Activated CD8-positive, alpha-beta memory T cell treated with anti-CD3 and anti-CD28 coated beads for 4 hours (primary cell): ENCODE measurements around the gene SPATA46.

ENCODE experiments used
- DNase-seq, 2 donors: peaks; one replicate each; pipeline ENCODE4 v3.0.0-alpha.2; 2020; ENCODE audit warnings: low read depth in 2 of 2

Gene SPATA46

DNA sequence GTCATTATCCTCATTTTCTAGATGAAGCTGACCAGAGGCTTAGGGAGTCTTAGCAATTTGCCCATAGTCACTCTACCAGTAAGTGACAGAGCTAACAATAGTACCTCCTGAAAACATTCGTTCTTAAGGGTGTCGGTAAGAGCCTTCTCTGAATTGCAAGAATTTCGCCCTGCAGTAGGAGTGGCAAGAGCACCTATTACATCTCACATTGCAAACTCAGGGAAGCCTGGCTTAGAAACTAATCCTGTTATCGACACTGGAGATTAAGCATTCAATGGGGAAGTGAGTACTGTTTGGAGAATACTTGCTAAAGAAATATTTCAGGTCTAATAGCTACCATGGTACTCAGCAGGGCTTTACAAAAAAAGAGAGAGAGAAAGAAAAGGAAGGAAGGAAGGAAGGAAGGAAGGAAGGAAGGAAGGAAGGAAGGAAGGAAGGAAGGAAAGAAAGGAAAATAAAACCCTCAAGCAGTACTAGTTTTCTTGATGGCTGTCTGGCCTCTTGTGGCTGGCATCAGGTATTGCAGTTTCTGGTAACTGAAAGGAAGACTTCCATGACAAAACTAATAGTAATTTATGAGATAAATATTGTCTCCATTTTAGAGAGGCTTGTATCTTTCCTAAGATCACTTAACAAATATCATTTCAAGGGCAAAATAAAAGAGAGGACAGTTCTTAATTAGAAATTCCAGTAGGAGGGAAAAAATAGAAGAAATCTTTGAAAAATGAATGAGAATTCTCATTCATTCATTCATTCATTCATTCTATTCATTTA lies 15.3 kb upstream of the SPATA46 start:
- DNase-seq, result no peak

DNA sequence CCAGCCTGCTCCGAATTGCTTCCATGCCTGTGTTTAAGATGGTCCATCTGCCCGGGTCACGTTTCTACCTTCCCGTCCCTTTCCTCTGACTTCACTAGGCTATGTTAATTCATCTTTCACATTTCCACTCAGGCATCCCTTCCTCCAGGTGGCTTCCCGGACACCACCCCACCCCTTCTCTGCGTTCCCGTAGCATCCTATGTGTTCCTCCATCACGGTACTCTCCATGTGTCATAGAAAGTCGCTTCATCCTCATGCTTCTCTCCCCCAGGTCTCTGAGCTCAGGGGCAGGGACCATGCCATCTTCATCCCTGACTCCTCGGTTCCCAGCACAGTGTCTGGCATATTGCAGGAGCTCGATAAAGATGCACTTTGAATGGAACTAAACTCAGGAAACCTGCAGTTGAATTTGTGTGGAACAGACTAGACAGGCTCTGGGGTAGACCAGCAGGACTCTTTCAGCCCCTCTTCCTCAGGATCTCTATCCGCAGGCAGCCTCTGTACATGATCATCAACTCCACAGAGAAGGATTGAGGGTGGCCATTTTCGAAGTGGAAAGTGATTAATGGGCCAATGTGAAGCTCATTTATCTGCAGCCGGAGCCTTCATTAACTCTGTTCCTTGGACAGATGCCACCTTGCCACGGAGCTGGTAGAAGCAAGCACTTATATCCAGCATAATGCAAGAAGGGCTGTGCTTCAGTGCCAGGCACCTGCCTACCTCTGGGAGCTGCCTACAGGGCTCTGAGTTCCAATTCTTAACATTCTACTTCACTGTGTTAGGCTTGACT lies 13.9 kb upstream of the SPATA46 start:
- no peak for DNase-seq

DNA sequence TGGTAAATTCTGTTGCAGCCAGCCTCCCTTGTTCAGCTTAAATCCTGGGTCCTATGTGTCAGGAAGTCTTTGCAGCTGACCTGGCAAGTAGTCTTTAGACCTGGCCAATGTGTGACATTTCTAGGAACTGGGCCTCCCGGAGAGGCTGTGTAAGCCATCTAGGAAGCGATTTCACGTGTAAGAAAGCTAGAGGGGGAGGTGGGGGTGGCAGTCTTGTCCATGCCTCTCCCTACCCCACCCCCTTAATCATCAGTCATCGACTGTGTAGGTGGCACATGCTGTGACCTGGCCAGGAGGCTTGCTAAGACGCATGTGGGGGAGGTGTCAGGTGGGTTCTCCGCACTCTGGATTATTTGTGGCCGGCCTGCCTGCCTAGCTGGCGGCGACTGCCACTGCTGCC lies 13.3 kb upstream of the SPATA46 start:
- no peak for DNase-seq

DNA sequence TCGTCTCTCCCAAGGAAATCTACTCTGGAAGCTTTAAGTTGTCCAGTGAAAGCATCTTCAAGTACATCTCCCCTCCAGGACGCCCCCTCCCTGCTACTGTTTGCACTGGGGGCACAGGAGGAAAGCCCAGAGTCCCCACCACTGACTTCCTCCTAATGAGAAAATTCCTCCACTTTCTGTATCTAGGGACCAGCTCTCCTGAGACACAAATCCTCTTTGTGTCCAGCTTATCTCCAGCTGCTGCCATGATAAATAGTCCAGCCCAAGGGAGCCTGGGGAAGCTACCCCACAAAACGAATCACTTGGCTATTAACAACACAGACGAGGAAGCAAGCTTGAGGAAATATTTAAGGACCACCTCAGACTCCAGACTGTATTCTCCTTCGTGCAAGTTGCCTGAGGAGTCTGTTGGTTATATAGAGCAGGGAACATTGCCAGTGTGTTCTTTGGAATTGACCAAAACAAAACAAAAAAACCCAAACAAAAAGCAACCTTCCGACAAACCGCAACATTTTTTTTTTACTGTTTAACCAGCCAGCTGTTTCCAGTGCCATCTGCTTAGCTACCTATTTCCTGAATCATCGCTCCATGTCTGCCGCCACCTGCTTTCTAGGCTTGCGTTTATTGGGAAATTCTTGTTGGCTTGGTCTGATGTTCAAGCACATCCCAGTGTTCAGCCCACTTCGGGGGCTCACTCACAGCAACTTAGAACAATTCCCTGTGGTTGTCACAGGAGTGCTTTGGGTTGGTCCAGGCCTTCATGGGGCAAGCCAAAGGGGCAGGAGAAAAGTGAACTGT lies 12.6 kb upstream of the SPATA46 start:
- no peak for DNase-seq

DNA sequence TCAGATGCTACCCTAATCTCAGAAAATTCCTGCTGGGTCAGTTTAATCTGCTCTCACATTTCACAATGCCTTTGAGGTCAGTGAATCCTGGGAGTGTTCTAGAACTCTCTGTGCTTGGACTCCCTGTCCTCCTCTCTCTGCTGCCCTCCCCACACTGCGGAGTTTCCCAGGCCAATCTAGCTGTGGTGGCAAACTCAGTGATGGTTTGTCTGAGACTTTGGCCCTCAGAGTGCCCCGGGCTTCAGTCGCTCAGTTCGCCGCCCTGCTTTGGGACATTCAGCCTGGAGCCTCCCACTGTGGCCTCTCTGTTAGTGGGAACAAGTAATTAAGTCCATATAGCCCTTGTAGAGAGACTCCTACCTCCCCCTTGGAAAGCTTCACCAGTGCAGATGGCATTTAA lies 12.0 kb upstream of the SPATA46 start:
- DNase-seq, result no peak

DNA sequence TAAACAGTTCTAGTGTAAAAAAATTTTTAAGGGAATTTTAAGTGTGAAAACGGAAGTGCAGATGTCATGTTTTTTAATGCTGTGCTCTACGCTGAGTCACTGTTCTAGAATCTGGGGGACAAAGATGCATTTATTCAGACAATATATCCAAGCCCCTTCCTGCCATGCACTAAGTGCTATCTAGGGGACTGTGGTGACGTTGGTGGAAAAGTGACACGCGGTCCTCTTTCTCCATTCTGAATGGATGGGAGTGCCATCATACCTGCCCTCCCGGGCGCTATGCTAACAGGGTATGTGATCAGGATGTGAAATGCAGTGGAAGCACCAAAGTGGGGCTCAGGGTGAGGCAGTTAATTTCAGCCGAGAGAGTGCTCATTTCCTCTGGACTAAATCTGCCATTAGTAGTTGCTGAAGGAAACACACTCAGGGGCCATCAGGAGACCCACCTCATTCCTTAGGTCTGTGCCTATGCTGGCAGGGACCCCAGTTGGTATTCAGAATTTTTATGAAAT lies 11.5 kb upstream of the SPATA46 start:
- no peak for DNase-seq

DNA sequence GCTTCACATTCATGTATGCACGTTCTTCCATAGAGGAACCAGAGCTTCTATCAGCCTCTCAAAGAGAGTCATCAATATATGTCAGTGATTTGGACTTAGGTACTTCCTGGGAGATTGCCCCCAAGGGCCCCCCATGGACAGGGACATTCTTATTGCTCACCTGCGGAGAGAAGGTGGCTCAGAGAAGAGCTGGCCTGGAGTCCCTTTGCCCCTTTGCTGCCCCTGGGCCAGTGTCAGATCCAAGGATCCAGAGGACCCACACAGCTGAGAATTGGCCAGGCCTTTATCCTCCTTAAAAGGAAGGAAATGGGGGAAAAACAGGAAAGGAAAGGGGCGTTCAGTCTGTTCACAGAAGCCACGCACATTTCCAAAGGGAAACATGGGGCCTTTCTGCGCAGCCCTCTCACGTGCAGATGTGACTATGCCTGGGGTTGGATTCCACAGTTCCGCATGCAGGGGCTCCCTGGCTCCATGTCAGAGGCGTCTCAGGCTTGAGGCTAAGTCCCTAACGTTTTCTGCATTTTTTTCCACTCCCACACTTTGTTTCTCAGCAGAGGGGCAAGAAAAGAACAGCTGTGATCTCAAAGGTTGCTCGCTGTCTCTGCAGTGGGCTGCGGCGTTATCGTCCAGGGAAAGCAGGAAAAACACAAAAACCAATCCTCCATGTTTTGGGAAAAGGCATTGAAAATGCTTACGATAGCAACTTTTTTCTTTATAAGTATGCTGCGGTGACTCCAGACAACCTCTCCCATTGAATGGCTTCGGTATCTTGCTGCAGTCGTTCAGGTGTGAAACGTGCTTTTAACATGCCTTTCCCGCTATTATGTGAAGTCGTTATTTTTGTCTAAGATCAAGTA lies 10.8 kb upstream of the SPATA46 start:
- DNase-seq, result no peak

DNA sequence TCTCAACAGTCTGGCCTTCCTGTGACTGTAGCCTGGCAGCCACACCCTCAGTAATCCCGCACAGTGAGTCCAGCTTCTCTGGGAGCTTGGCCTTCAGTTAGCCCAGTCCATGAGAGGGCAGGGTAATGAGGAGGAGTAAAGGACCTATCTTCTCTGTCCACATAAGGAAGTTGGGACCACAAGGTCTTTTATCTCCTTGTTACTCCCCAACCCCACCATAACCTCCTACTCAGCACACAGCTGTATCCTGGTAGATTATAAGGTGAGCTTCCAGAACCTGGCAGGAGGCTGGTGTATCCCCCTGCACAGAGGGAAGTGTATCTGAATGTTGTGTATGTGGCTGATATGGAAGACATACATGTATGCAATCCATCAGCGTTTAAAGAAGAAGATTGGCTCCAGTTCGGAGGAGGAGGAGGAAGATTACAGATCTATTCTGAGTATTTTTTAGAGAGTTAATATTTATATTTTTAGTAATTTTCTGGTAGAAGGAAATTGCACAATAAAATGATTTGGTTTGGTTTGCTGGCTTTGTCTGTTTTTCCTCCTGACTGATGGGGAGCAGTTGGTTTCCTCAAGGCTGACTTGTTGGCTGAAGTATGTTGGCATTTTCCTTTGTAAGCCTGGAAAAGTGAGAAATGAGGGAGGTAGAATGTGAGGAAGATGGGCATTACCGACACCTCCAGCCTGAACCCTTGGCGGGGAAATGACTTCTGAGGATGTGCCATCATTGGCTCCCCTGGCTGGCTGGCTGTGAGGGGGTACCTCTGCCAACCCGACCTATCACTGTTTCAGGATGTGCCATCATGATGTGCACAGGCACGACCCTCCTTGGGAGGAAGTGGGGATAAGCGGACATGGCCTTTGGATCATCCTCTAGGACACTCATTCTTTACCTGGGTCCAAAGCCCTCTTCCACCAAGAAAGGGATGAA lies 9.9 kb upstream of the SPATA46 start:
- DNase-seq, result no peak

DNA sequence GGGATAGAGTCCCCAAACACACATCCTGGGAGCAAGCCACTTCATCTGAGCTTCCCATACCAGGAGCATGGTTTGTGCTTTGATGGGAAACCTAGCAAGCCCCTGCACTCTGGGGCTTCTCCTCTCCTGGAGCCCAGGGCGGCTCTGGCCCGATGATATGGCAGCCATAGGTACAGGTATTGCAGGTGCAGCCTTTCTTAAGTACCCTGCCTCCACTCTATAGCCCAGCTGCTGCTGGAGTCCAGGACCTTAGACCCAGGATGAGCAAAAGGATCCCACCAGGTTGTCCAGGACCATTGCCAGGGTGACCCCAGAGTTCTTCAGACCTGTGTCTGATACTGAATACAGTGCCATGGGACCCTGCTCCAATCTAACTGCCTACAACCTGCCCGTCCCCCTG lies 9.0 kb upstream of the SPATA46 start:
- no peak for DNase-seq

DNA sequence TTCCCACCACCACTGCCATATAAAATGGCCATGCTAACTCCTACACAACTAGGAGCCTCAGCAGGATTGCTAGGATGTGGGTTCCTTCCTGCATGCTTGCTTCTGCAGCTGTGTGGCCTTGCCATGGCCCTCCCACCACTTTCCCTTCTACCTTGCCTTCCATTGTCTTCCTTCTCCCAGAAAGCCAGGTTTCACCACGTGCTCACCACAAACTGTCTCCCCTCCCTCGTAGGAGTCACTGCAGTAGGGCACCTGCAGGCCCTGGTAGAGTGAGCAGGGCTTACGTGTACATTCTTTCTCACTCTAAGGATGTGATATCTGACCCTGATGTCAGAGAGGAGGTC lies 8.6 kb upstream of the SPATA46 start:
- no peak for DNase-seq

DNA sequence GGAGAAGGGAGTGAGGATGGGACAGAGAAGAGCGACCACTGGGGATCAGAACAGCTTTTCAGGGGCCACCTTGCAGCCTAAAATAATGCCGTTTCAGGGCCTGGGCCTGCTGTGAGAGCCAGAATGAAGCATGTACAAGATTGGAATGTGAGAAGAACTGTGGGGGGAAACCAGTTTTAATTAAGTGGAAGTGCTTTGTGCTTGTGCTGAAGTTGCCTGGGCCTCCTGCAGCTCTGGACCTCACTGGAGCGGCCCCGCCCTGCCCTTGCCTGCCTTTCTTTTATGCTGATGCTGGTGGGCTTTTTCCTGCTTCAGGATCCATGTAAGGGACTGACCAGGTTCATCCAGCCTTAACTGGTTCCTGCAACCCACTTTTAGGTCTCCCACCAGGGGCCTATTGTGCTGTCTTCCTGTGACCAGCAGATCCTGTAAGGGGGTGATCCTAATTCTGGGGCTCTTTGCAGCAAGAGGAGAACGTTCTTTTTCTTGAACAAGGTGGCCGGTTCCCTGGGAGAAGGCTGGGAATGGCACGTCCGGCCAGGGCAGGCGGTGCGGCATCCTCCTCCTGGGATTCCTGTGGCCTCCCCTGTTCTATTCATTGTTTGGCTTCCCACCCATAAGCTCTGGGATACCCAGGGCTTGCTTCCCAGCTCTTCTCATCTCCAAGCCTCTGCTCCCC lies 8.1 kb upstream of the SPATA46 start:
- no peak for DNase-seq

DNA sequence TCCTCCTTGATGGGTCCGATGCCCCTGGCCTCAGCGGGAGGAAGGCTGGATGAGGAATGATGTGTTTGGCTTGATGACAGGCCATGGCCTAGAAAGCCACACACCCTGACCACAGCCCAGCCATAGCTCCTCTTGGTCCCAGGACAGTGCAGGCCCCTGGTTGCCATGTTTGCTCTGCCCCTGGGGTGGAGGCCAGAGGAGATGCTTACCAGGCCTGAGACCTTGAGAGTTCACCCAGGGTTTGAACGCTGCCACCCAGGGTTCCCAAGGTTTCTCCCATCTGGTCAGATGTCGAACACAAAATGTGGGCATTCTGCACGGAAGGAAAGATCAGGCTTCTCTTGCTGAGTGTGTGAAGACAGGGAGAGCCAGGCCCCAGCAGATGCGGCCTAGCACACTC lies 7.5 kb upstream of the SPATA46 start:
- no peak for DNase-seq

DNA sequence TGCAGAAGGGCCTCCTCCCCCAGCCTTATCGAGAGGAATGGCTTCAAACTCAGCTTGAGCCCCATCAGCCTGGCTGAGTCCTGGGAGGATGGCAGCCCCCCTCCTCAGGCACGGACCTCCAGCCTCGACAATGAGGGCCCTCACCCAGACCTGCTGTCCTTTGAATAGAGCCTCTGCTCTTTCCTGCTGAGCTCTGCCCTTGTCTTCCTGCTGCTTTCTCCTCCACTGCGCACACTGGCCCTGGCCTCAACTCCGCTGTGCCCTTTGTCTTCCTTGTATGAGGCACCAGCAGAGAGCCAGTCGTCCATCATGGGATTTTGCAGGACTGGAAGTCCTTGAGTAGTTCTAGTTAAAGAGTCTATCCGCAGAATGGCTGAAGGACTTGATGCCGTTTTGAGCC lies 6.9 kb upstream of the SPATA46 start:
- DNase-seq, result no peak

DNA sequence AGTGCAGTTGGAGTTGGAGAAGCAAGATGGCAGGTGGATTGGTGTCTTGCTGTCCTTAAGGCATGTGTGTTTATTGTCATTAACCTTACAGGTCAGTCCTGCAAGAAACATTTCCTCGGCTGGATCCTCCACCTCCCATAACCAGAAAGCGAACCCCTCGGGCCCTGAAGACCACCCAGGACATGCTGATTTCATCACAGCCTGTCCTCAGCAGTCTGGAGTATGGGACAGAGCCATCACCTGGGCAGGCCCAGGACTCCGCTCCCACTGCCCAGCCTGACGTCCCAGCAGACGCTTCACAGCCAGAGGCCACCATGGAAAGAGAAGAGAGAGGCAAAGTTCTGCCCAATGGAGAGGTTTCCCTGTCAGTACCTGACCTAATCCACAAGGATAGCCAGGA lies 6.4 kb upstream of the SPATA46 start:
- no peak for DNase-seq

DNA sequence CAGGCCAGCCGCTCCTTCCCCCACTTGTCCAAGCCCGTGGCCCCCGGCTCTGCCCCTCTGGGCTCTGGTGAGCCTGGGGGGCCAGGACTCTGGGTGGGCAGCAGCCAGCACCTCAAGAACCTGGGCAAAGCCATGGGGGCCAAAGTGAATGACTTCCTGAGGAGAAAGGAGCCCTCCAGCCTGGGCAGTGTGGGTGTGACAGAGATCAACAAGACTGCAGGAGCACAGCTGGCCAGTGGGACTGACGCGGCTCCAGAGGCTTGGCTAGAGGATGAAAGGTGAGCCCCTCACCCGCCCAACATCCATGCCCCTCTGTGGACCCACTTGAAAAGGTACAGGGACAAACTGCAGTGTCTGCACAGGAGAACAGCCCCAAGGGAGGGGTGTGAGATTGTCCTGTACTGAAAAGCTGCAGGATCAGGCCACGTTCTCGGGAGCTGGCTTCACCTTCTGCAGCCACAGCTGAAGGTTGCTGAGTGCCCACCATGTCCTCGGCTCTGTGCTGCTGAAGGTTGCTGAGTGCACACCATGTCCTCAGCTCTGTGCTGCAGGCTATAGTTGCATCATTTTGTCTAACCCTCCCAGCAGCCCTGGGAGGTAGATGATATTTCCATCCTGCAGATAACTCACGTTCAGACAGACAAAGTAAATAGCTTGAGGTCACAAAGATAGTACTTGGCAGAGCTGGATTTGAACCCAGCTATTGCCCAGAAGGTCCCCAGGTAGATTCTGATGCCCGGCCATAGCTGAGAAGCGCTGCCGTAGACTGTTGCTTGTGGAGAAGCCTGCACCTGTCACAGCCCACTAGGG lies 5.5 kb upstream of the SPATA46 start:
- no peak for DNase-seq

DNA sequence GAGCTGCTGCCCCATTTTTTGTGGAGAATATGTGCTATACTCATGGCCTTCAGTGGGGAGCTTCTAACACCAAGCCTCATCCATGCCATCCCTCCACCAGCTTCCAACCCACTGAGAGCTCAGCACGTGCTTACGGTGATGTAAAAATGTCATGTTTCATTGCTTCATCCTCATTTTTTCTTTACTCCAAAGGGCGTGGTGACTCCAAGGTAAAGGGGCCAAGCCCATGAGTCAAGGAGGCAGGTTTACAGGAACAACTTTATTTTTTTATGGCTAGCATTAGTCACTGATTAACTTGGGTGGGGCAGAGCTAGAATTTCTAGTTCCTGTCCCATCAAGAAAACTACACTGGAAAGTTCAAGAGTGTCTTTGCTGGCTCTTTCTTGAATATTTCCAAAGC lies 4.7 kb upstream of the SPATA46 start, which contains the start of gene C1orf226:
Gene C1orf226, plus strand, starts transcription at position 346 of the 400 bp plus-strand sequence. CDS start 174 bp downstream, outside the sequence.
- no peak for DNase-seq

DNA sequence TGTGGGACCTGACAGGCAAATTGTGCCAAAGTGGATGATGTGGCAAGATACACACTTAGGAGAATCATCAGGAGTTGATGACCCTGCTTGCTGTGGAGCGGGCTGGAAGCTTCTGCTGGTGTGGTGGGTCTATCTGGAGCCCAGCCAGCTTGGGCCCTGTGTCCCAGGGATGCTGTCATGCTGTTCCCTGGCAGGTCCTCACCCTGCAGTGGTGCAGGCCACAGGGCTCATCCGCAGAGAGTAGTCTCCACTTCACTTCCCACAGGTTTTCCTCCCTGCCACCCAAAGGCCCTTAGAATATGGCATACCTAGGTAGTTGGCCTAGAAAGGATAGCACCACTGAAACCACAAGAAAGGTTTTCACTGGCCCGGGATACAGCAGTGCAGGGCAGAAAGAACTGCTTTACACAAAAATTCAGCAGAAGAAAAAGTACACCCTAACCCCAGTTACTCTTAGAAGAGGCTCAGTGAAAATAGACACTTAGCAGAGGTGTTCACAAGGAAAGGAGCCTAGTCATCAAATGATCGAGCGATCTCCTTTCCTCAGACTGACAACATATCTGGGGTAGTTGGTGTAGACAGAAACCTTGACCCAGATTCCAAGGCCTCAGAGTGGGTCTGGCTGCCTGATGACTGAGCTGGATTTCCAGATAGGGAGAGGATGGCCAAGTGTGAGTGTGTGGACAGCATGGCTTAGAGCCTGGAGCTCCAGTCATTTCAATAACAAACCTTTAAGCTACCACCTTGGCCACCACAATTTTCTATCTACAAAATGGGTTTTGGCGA lies 3.6 kb upstream of the SPATA46 start:
- DNase-seq, result no peak

DNA sequence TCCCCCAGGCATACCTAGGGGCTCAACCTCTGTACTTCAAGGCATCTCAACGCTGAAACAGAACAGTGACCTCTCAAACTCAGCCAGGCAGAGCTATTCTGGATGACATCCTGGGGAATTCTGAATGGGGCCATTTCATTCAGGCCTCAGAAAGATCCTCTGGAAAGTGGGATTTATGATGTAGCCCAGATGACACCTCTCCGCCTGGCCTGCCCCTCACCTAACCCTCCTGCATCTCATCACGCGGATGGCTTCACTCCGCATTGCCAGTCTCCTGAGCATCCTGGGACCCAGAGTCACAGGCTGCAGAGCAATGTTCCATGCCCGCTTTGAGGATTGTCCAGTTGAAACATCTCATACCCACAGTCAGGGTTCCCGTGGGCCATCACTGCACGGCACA lies 1.2 kb downstream of the SPATA46 start:
- no peak for DNase-seq
